HS-27A (cell line): ENCODE results near the gene AGO4.

Experiments
- DNase-seq: peaks from one replicate; pipeline ENCODE4 v3.0.0-alpha.2; 2012; ENCODE audit warnings: low read depth, missing footprints

The AGO4 gene

GRCh38 chr1:35894656-35895055 lies 86.8 kb downstream of the AGO4 start:
- no peak for DNase-seq

- no peak for DNase-seq
Measured at GRCh38 chr1:35899941-35900340, 92.1 kb downstream of the AGO4 start.

- DNase-seq, result no peak
Measured at GRCh38 chr1:35901235-35901634, 93.4 kb downstream of the AGO4 start.

GRCh38 chr1:35902671-35903070 lies 94.9 kb downstream of the AGO4 start:
- no peak for DNase-seq
